A549 (cell line): ENCODE data around the gene S100A7A.

Source experiments
- CEBPB ChIP-seq, 2 experiments: fragments of >200 bp in 1 of 2; sonication (Bioruptor Twin) in 1 of 2; formaldehyde crosslinking in 1 of 2; IDR thresholded peaks; 2 replicates each; pipeline ENCODE4 v1.6.1; 2012 to 2016
- CTCF ChIP-seq: fragments of >200 bp; sonication (Bioruptor Twin); formaldehyde crosslinking; IDR thresholded peaks from 3 replicates; pipeline ENCODE4 v1.5.1; 2016
- EP300 ChIP-seq, 2 experiments: fragments of >200 bp; sonication (Bioruptor Twin); formaldehyde crosslinking; IDR thresholded peaks; 2 replicates in 1 of 2; 3 replicates in 1 of 2; pipeline ENCODE4 v1.6.1; 2016 to 2017
- HOXA7 ChIP-seq: fragments of 250-450 bp; sonication (Bioruptor Pico); IDR thresholded peaks from 2 replicates; pipeline ENCODE4 v1.5.0; 2020; ENCODE audit warnings: mild to moderate bottlenecking, moderate library complexity
- MAFK ChIP-seq: fragments of 450-650 bp; IDR thresholded peaks from 2 replicates; pipeline ENCODE4 v1.6.1; 2014; ENCODE audit not compliant: partially characterized antibody
- MAX ChIP-seq: IDR thresholded peaks from 2 replicates; pipeline ENCODE4 v1.6.1; 2012
- NR3C1 ChIP-seq: fragments of >200 bp; sonication (Bioruptor Twin); formaldehyde crosslinking; IDR thresholded peaks from 3 replicates; pipeline ENCODE4 v1.6.1; 2017
- POLR2AphosphoS2 ChIP-seq: conservative IDR thresholded peaks from 2 replicates; pipeline ENCODE4 v1.6.1; 2012; ENCODE audit warnings: low read length, improper control_type of control experiment, inconsistent platforms

GRCh38 chr1:153397924-153398651 is 18.2 kb upstream of the S100A7A start:
- TF ChIP-seq POLR2AphosphoS2: no peak
- no peak for TF ChIP-seq EP300 (IDR thresholded peaks at IDR 0.05)
- no peak for TF ChIP-seq CTCF
- no peak for TF ChIP-seq MAFK
- TF ChIP-seq MAX: no peak
- no peak for TF ChIP-seq NR3C1
- TF ChIP-seq HOXA7 (CRISPR knock-in tag): no peak
- TF ChIP-seq CEBPB (IDR thresholded peaks at IDR 0.05): no peak
